Measurements from ENCODE around the gene ITIH1. TPM values are rescaled to one million over a fixed set of nuclear protein-coding genes. Genes with fewer than 3 reads are reported as not detected.

Gene ITIH1
- total and polyA plus RNA-seq, 2 donors (not counting 3 experiments of a cell fraction or from before 2014, with no cell fraction given), result not detected

GRCh38 chr3:52742418-52743041, 34.9 kb upstream of the ITIH1 start:
- FAIRE-seq (peak; percentile 76), DNase-seq (ENCODE audit: low read depth, low spot score) (peak; percentile 58)
- no peak overlapping the region for H3K4me2 ChIP-seq (ENCODE audit: insufficient read depth, low read length)
- H3K9me3 ChIP-seq (replicated peaks; ENCODE audit: control insufficient read depth, insufficient read depth, low read length), result no peaks in the 10 kb centered on the region
- no peak for TF ChIP-seq POLR2A (IDR thresholded peaks at IDR 0.05; ENCODE audit: low read depth, low read length)
- TF ChIP-seq, protein P1, sequence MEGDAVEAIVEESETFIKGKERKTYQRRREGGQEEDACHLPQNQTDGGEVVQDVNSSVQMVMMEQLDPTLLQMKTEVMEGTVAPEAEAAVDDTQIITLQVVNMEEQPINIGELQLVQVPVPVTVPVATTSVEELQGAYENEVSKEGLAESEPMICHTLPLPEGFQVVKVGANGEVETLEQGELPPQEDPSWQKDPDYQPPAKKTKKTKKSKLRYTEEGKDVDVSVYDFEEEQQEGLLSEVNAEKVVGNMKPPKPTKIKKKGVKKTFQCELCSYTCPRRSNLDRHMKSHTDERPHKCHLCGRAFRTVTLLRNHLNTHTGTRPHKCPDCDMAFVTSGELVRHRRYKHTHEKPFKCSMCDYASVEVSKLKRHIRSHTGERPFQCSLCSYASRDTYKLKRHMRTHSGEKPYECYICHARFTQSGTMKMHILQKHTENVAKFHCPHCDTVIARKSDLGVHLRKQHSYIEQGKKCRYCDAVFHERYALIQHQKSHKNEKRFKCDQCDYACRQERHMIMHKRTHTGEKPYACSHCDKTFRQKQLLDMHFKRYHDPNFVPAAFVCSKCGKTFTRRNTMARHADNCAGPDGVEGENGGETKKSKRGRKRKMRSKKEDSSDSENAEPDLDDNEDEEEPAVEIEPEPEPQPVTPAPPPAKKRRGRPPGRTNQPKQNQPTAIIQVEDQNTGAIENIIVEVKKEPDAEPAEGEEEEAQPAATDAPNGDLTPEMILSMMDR (IDR thresholded peaks at IDR 0.05; ENCODE audit: extremely low read depth in 1 of 2, insufficient read depth in 1 of 2, low read depth in 1 of 2, low read length in 2 of 2), result peak; percentile 36 to 47
- TF ChIP-seq GATA2 (IDR thresholded peaks at IDR 0.05; ENCODE audit: insufficient read depth, insufficient read length, low read depth, low read length), result no peak
- no peak for TF ChIP-seq FOS (IDR thresholded peaks at IDR 0.05; ENCODE audit: borderline replicate concordance, insufficient read depth, low read length)
- ChIA-PET CTCF (interaction anchor here (0.5 to 2.6 kb wide), 11 partner anchors 11 to 329 kb away, joined by 3 to 15 read pairs (median 5); no protein-coding TSS in a partner anchor), POLR2A (no interaction called here)
- H2AFZ ChIP-seq (ENCODE audit: low read depth, low read length), result no peak overlapping the region
- H3K4me1 ChIP-seq (ENCODE audit: control insufficient read depth, extremely low read depth, insufficient read depth, low read length), result no peaks in the 10 kb centered on the region
- H3K27me3 ChIP-seq (ENCODE audit: control insufficient read depth in 2 of 2, insufficient read depth in 2 of 2, low read length in 2 of 2), result no peaks in the 10 kb centered on the region
- no peak overlapping the region for H3K4me3 ChIP-seq (replicated peaks in 1 of 3; ENCODE audit: insufficient read depth in 1 of 3, low read depth in 1 of 3, low read length in 3 of 3)
- H3K79me2 ChIP-seq (ENCODE audit: control insufficient read depth, insufficient read depth, low read length), result no peaks in the 10 kb centered on the region
- peaks cover 9 to 18% of the 10 kb centered on the region in 2 experiments for H3K36me3 ChIP-seq (ENCODE audit: control insufficient read depth in 2 of 2, extremely low read depth in 1 of 2, insufficient read depth in 2 of 2, low read length in 2 of 2)
- no TSS peak for BruUV-seq (replicated peaks)
- intact Hi-C loops (cut with micrococcal nuclease), result loop anchor here (1.0 to 5.0 kb wide), 5 partner anchors 57 to 330 kb away; no protein-coding TSS in a partner anchor
- no peak overlapping the region for H3K27ac ChIP-seq (ENCODE audit: insufficient read depth, low read depth, low read length)
- H3K9me1 ChIP-seq (replicated peaks; ENCODE audit: control insufficient read depth, extremely low read depth, insufficient read depth, low read length), result no peaks in the 10 kb centered on the region
- no peaks in the 10 kb centered on the region for H4K20me1 ChIP-seq (replicated peaks; ENCODE audit: control insufficient read depth, extremely low read depth, insufficient read depth, low read length)
- dilution Hi-C loops (cut with MboI; ENCODE audit: extremely low pct_ligation_motif_present, low sequenced_read_pairs), result no loop called here
- H3K9ac ChIP-seq (replicated peaks; ENCODE audit: extremely low read depth, insufficient read depth, low read length), result no peak overlapping the region

- dilution Hi-C loops (cut with MboI; ENCODE audit: extremely low pct_ligation_motif_present, low sequenced_read_pairs), result no loop called here
- FAIRE-seq, result no peak
- TF ChIP-seq POLR2A (IDR thresholded peaks at IDR 0.05; ENCODE audit: low read depth, low read length) (no peak), MYC (IDR thresholded peaks at IDR 0.05; ENCODE audit: low read depth, low read length) (no peak), FOS (IDR thresholded peaks at IDR 0.05; ENCODE audit: borderline replicate concordance, insufficient read depth, low read length) (no peak), JUN (IDR thresholded peaks at IDR 0.05; ENCODE audit: borderline replicate concordance, insufficient read depth, insufficient read length, low read depth) (no peak), GATA2 (IDR thresholded peaks at IDR 0.05; ENCODE audit: insufficient read depth, insufficient read length, low read depth, low read length) (no peak), EZH2 (IDR thresholded peaks at IDR 0.05; ENCODE audit: borderline replicate concordance, low read depth, low read length, severe bottlenecking) (no peak), POLR2AphosphoS5 (IDR thresholded peaks at IDR 0.05; ENCODE audit: insufficient read depth, low read depth, low read length) (no peak)
- TF ChIP-seq, protein P1 (IDR thresholded peaks at IDR 0.05; ENCODE audit: extremely low read depth in 1 of 2, insufficient read depth in 1 of 2, low read depth in 1 of 2, low read length in 2 of 2), result no peak
- TF ChIP-seq, protein P2, sequence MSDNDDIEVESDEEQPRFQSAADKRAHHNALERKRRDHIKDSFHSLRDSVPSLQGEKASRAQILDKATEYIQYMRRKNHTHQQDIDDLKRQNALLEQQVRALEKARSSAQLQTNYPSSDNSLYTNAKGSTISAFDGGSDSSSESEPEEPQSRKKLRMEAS (IDR thresholded peaks at IDR 0.05; ENCODE audit: insufficient read depth, insufficient read length), result no peak
- Histone ChIP-seq H3K27ac (ENCODE audit: insufficient read depth, low read depth, low read length) (no peak overlapping the region), H3K4me2 (ENCODE audit: insufficient read depth, low read length) (no peak overlapping the region), H3K4me1 (ENCODE audit: control insufficient read depth, extremely low read depth, insufficient read depth, low read length) (no peaks in the 10 kb centered on the region), H3K9me3 (replicated peaks; ENCODE audit: control insufficient read depth, insufficient read depth, low read length) (no peaks in the 10 kb centered on the region), H3K27me3 (ENCODE audit: control insufficient read depth in 2 of 2, insufficient read depth in 2 of 2, low read length in 2 of 2) (no peaks in the 10 kb centered on the region), H4K20me1 (replicated peaks; ENCODE audit: control insufficient read depth, extremely low read depth, insufficient read depth, low read length) (no peaks in the 10 kb centered on the region), H3K9me1 (replicated peaks; ENCODE audit: control insufficient read depth, extremely low read depth, insufficient read depth, low read length) (no peaks in the 10 kb centered on the region), H2AFZ (ENCODE audit: low read depth, low read length) (no peak overlapping the region), H3K79me2 (ENCODE audit: control insufficient read depth, insufficient read depth, low read length) (no peaks in the 10 kb centered on the region), H3K9ac (replicated peaks; ENCODE audit: extremely low read depth, insufficient read depth, low read length) (no peak overlapping the region), H3K36me3 (ENCODE audit: control insufficient read depth in 2 of 2, extremely low read depth in 1 of 2, insufficient read depth in 2 of 2, low read length in 2 of 2) (peaks cover 9 to 20% of the 10 kb centered on the region in 2 experiments), H3K4me3 (replicated peaks in 1 of 3; ENCODE audit: insufficient read depth in 1 of 3, low read depth in 1 of 3, low read length in 3 of 3) (no peak overlapping the region)
- DNase-seq (ENCODE audit: low read depth, low spot score), result no peak
- intact Hi-C loops (cut with micrococcal nuclease), result loop anchor here (2.0 to 5.0 kb wide), 2 partner anchors 192 to 244 kb away; no protein-coding TSS in a partner anchor
- CTCF ChIA-PET, result interaction anchor here (0.6 to 2.6 kb wide), 9 partner anchors 10 to 244 kb away, joined by 3 to 15 read pairs (median 4); no protein-coding TSS in a partner anchor
- no TSS peak for BruUV-seq (replicated peaks)
- POLR2A ChIA-PET, result interaction anchor here (0.5 kb wide), 1 partner anchor 13 kb away, joined by 5 read pairs; no protein-coding TSS in a partner anchor
Measured at GRCh38 chr3:52743152-52743551, 34.2 kb upstream of the ITIH1 start.

Data from endothelial cell of umbilical vein (primary cell).